PC-9 (cell line): ENCODE data around the gene ZNF687. TPM values are rescaled to one million over a fixed set of nuclear protein-coding genes. Genes with fewer than 3 reads are reported as not detected.

ENCODE experiments used
- BruUV-seq: library from RNA; stranded (reverse); fragments of 400-500 nt; replicated peaks from 2 replicates; lab custom pipeline; 2021; lab: Mats Ljungman, UMichigan
- CTCF ChIA-PET: fragments of 300-600 bp; sonication (Branson Sonifier 250); formaldehyde crosslinking; loops from one replicate; lab custom pipeline; 2022; ENCODE audit warnings: antibody characterized with exemption; lab: Charles Lee
- POLR2A ChIA-PET: fragments of 300-600 bp; sonication (Branson Sonifier 250); formaldehyde crosslinking; loops from one replicate; lab custom pipeline; 2022; ENCODE audit warnings: antibody characterized with exemption; ENCODE audit not compliant: unreplicated experiment; lab: Charles Lee
- DNase-seq, 2 experiments: peaks; one replicate each; pipeline versions ENCODE4 v3.0.0 to v3.0.0-alpha.2; 2015 to 2022; ENCODE audit warnings: mixed read lengths in 1 of 2
- H2AFZ ChIP-seq: fragments of 200-600 bp; sonication (generic); 2 replicates; pipeline ENCODE4 v1.8.1; 2017; ENCODE audit warnings: antibody characterized with exemption
- H3F3A ChIP-seq: fragments of 200-600 bp; sonication (generic); 2 replicates; pipeline ENCODE4 v1.8.1; 2017; ENCODE audit warnings: antibody characterized with exemption, mild to moderate bottlenecking, low read depth; ENCODE audit not compliant: insufficient read depth
- H3K27ac ChIP-seq: fragments of 200-600 bp; sonication (generic); 2 replicates; pipeline ENCODE4 v1.6.1; 2016; ENCODE audit warnings: mixed run types
- H3K27me3 ChIP-seq: fragments of 200-600 bp; sonication (generic); 2 replicates; pipeline ENCODE4 v1.6.1; 2016; ENCODE audit warnings: low read depth, mixed run types; ENCODE audit not compliant: insufficient read depth
- H3K36me3 ChIP-seq: fragments of 200-600 bp; sonication (generic); 2 replicates; pipeline ENCODE4 v1.6.1; 2016; ENCODE audit warnings: low read depth, mixed run types
- H3K4me1 ChIP-seq: fragments of 200-600 bp; sonication (generic); replicated peaks from 2 replicates; pipeline ENCODE4 v1.6.1; 2016; ENCODE audit warnings: mixed run types; ENCODE audit not compliant: insufficient read depth
- H3K4me2 ChIP-seq: fragments of 200-600 bp; sonication (generic); 2 replicates; pipeline ENCODE4 v1.6.1; 2017; ENCODE audit warnings: mixed run types
- H3K4me3 ChIP-seq: fragments of 200-600 bp; sonication (generic); 2 replicates; pipeline ENCODE4 v1.6.1; 2016; ENCODE audit warnings: mixed run types
- H3K79me2 ChIP-seq: fragments of 200-600 bp; sonication (generic); 2 replicates; pipeline ENCODE4 v1.6.1; 2017; ENCODE audit warnings: low read depth, mixed run types
- H3K9me2 ChIP-seq: fragments of 200-600 bp; sonication (generic); 2 replicates; pipeline ENCODE4 v1.8.1; 2017; ENCODE audit warnings: mild to moderate bottlenecking; ENCODE audit not compliant: insufficient read depth
- H3K9me3 ChIP-seq: fragments of 200-600 bp; sonication (generic); 2 replicates; pipeline ENCODE4 v1.8.1; 2016; ENCODE audit warnings: low read depth; ENCODE audit not compliant: insufficient read depth
- H4K20me1 ChIP-seq: fragments of 200-600 bp; sonication (generic); 2 replicates; pipeline ENCODE4 v1.8.1; 2017; ENCODE audit not compliant: insufficient read depth
- CTCF ChIP-seq: fragments of 200-600 bp; sonication (generic); conservative IDR thresholded peaks from 2 replicates; pipeline ENCODE4 v1.6.1; 2017; ENCODE audit warnings: mixed run types, antibody characterized with exemption, mild to moderate bottlenecking, moderate library complexity
- EZH2 ChIP-seq: fragments of 200-600 bp; sonication (generic); IDR thresholded peaks from 2 replicates; pipeline ENCODE4 v1.8.0; 2017; ENCODE audit warnings: antibody characterized with exemption, low read depth
- intact Hi-C: fragments of 100-400 bp; cut with micrococcal nuclease; formaldehyde crosslinking; loops from one replicate; pipeline ENCODE4 v1.10.0; 2022; ENCODE audit not compliant: unreplicated experiment
- total RNA-seq: library from RNA; stranded (reverse); gene quantifications from 2 replicates; pipeline ENCODE4 v1.2.3, GENCODE V29; 2021

The ZNF687 gene
- total RNA-seq, 1 experiment from 2014 or later = 26.6 TPM

GRCh38 chr1:151289991-151290708, 8.1 kb downstream of the ZNF687 start:
- BruUV-seq = no TSS peak
- no peaks in the 10 kb centered on the region for H3K9me2 ChIP-seq
- DNase-seq = no peak
- H3K4me1 ChIP-seq = no peaks in the 10 kb centered on the region
- no peak overlapping the region for H3K27ac ChIP-seq
- no peaks in the 10 kb centered on the region; the same call in 1 of the 2 replicates for H4K20me1 ChIP-seq
- no peak overlapping the region for H3K4me2 ChIP-seq
- H3K4me3 ChIP-seq = no peak overlapping the region
- H3K27me3 ChIP-seq = no peaks in the 10 kb centered on the region
- 0 out of 2 replicates have a peak, but pooled peaks cover 7% of the 10 kb centered on the region for H3K79me2 ChIP-seq
- TF ChIP-seq CTCF = no peak
- TF ChIP-seq EZH2 = no peak
- ChIA-PET CTCF (no interaction called here), POLR2A (no interaction called here)
- H3K36me3 ChIP-seq = peaks cover 8% of the 10 kb centered on the region; the same call in 1 of the 2 replicates
- intact Hi-C loops = loop anchor here (10.0 kb wide), 1 partner anchor 545 kb away; the partner anchor contains the start of genes C2CD4D and RORC
- H3K9me3 ChIP-seq = no peaks in the 10 kb centered on the region
- H3F3A ChIP-seq = peaks cover 11% of the 10 kb centered on the region; the same call in 1 of the 2 replicates
- no peak overlapping the region for H2AFZ ChIP-seq

DNA sequence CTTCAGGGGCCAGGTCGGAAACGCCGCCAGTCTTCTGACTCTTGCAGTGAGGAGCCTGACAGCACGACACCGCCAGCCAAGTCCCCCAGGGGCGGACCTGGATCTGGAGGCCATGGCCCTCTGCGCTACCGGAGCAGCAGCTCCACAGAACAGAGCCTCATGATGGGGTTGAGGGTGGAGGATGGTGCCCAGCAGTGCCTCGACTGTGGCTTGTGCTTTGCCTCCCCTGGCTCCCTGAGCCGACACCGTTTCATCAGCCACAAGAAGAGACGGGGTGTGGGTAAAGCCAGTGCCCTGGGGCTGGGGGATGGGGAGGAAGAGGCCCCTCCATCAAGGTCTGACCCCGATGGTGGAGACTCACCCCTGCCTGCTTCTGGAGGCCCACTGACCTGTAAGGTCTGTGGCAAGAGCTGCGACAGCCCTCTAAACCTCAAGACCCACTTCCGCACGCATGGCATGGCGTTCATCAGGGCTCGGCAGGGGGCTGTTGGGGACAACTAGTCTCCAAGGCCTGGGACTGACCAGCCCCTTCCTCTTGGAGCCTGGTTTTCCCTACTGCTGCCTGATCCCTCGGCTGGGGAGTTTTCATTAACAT, 8.7 kb downstream of the ZNF687 start:
- H3K9me2 ChIP-seq = no peaks in the 10 kb centered on the region
- no peak overlapping the region for H3K4me2 ChIP-seq
- intact Hi-C loops = no loop called here
- no peaks in the 10 kb centered on the region for H3K4me1 ChIP-seq
- no peak overlapping the region for H2AFZ ChIP-seq
- no peak overlapping the region for H3K27ac ChIP-seq
- no peaks in the 10 kb centered on the region; the same call in 1 of the 2 replicates for H4K20me1 ChIP-seq
- H3F3A ChIP-seq = peaks cover 18% of the 10 kb centered on the region; the same call in 1 of the 2 replicates
- ChIA-PET POLR2A (interaction anchor here (0.5 kb wide), 1 partner anchor 966 kb away, joined by 4 read pairs; no protein-coding TSS in a partner anchor), CTCF (no interaction called here)
- TF ChIP-seq EZH2 (no peak), CTCF (no peak)
- H3K4me3 ChIP-seq = no peak overlapping the region
- H3K27me3 ChIP-seq = no peaks in the 10 kb centered on the region
- H3K79me2 ChIP-seq = 0 out of 2 replicates have a peak, but pooled peaks cover 4% of the 10 kb centered on the region
- H3K9me3 ChIP-seq = no peaks in the 10 kb centered on the region
- peaks cover 11% of the 10 kb centered on the region; the same call in 1 of the 2 replicates for H3K36me3 ChIP-seq
- DNase-seq = no peak
- no TSS peak for BruUV-seq

- Histone ChIP-seq H3K27ac (no peak overlapping the region), H3K36me3 (peaks cover 7% of the 10 kb centered on the region; the same call in 1 of the 2 replicates), H3K9me3 (no peaks in the 10 kb centered on the region), H4K20me1 (no peaks in the 10 kb centered on the region; the same call in 1 of the 2 replicates), H3K27me3 (no peaks in the 10 kb centered on the region), H3K4me2 (no peak overlapping the region), H3F3A (peaks cover 18% of the 10 kb centered on the region; the same call in 1 of the 2 replicates), H3K9me2 (no peaks in the 10 kb centered on the region), H3K4me3 (no peak overlapping the region), H3K79me2 (no peaks in the 10 kb centered on the region), H2AFZ (no peak overlapping the region), H3K4me1 (no peaks in the 10 kb centered on the region)
- intact Hi-C loops = no loop called here
- BruUV-seq = TSS peak; percentile 12
- POLR2A ChIA-PET = interaction anchor here (0.7 kb wide), 1 partner anchor 41 kb away, joined by 29 read pairs; no protein-coding TSS in a partner anchor
- CTCF ChIA-PET = interaction anchor here (0.7 kb wide), 1 partner anchor 44 kb away, joined by 3 read pairs; no protein-coding TSS in a partner anchor
- TF ChIP-seq CTCF = no peak
- no peak for TF ChIP-seq EZH2
- peak in 1 of 2 experiments; percentile 24 for DNase-seq
These were observed 10.3 kb downstream of the ZNF687 start for GRCh38 chr1:151292207-151293030.
